T-cell (primary cell): Measurements from ENCODE around the gene SCN10A. TPM values are rescaled to one million over a fixed set of nuclear protein-coding genes. Genes with fewer than 3 reads are reported as not detected.

Source experiments
- ATAC-seq, 4 experiments: fragments of 200-7000 bp in 3 of 4; fragments of 150-1000 bp in 1 of 4; cut with Tn5 transposase; replicated peaks in 1 of 4; 1 replicate in 3 of 4; 2 replicates in 1 of 4; pipeline ENCODE4 v1.10.0; 2021; ENCODE audit warnings: moderate library complexity in 3 of 4, mild to moderate bottlenecking in 2 of 4, moderate number of reproducible peaks in 1 of 4
- CTCF ChIA-PET, 2 donors: fragments of 300-600 bp; sonication (Branson Sonifier 250); formaldehyde crosslinking; loops; one replicate each; lab custom pipeline; 2022; ENCODE audit warnings: antibody characterized with exemption in 2 of 2; lab: Charles Lee
- POLR2A ChIA-PET, 2 donors: fragments of 300-600 bp; sonication (Branson Sonifier 250); formaldehyde crosslinking; loops; one replicate each; lab custom pipeline; 2022; ENCODE audit warnings: antibody characterized with exemption in 2 of 2; lab: Charles Lee
- DNase-seq, 35 experiments: peaks; one replicate each; pipeline versions ENCODE4 v3.0.0 to v3.0.0-alpha.2; 2013 to 2023
- H3K27ac ChIP-seq: one replicate; pipeline ENCODE4 v1.5.1; 2013; ENCODE audit warnings: low read length
- H3K27me3 ChIP-seq, 2 experiments: replicated peaks in 1 of 2; 1 replicate in 1 of 2; 2 replicates in 1 of 2; pipeline versions ENCODE4 v1.6.1 to v1.7.0; 2013; ENCODE audit warnings: low read length in 1 of 2, mixed read lengths in 1 of 2; ENCODE audit not compliant: control insufficient read depth in 2 of 2, insufficient read depth in 2 of 2; ENCODE audit errors: extremely low read depth in 1 of 2
- H3K36me3 ChIP-seq, 2 donors: 1 replicate in 1 of 2; 2 replicates in 1 of 2; pipeline versions ENCODE4 v1.6.1 to v1.7.0; 2013; ENCODE audit warnings: low read length in 1 of 2; ENCODE audit not compliant: control insufficient read depth in 2 of 2, insufficient read depth in 1 of 2; ENCODE audit errors: extremely low read depth in 1 of 2
- H3K4me1 ChIP-seq, 2 experiments: 1 replicate in 1 of 2; 2 replicates in 1 of 2; pipeline versions ENCODE4 v1.6.1 to v1.7.0; 2013; ENCODE audit warnings: low read length in 2 of 2, mixed read lengths in 1 of 2; ENCODE audit not compliant: insufficient read depth in 2 of 2, control insufficient read depth in 1 of 2; ENCODE audit errors: extremely low read depth in 1 of 2
- H3K4me3 ChIP-seq, 2 donors: 1 replicate in 1 of 2; 2 replicates in 1 of 2; pipeline versions ENCODE4 v1.5.1 to v1.7.0; 2013; ENCODE audit warnings: mild to moderate bottlenecking in 2 of 2, low read length in 1 of 2, moderate library complexity in 1 of 2; ENCODE audit not compliant: control insufficient read depth in 1 of 2; ENCODE audit errors: extremely low read depth in 1 of 2
- H3K9me3 ChIP-seq: 2 replicates; pipeline ENCODE4 v1.7.0; 2013
- H3K27ac Mint-ChIP-seq, 2 donors: one replicate each; pipeline ENCODE4 v1.8.0; 2020 to 2021; ENCODE audit warnings: mild to moderate bottlenecking in 2 of 2, mixed read lengths in 2 of 2
- H3K27me3 Mint-ChIP-seq, 2 donors: one replicate each; pipeline ENCODE4 v1.8.0; 2021 to 2022; ENCODE audit warnings: mixed read lengths in 2 of 2
- H3K36me3 Mint-ChIP-seq: one replicate; pipeline ENCODE4 v1.8.0; 2021; ENCODE audit warnings: mixed read lengths
- H3K4me1 Mint-ChIP-seq, 3 donors: one replicate each; pipeline ENCODE4 v1.8.0; 2020 to 2022; ENCODE audit warnings: mixed read lengths in 3 of 3, mild to moderate bottlenecking in 1 of 3
- H3K4me3 Mint-ChIP-seq, 3 donors: one replicate each; pipeline ENCODE4 v1.8.0; 2020 to 2022; ENCODE audit warnings: mild to moderate bottlenecking in 3 of 3, mixed read lengths in 3 of 3, moderate library complexity in 3 of 3
- H3K9me3 Mint-ChIP-seq, 3 donors: one replicate each; pipeline ENCODE4 v1.8.0; 2020 to 2022; ENCODE audit warnings: mixed read lengths in 3 of 3
- WGBS: methylation state at CpG from one replicate; pipeline ENCODE4 v1.1.5; 2013; ENCODE audit warnings: missing lambda C conversion rate; ENCODE audit not compliant: insufficient coverage; 5-methylcytosine and 5-hydroxymethylcytosine counted together
- total RNA-seq, 35 experiments: library from RNA in 6 of 35; stranded (reverse) in 6 of 35; fragments of 120-200 nt in 1 of 35; gene quantifications; one replicate each; pipeline versions ENCODE4 v1.2.1 to v1.2.4 and lab custom pipeline; 2013 to 2026

Gene SCN10A
- total RNA-seq, 5 donors from 2014 or later (not counting 1 experiment from before 2014, with no cell fraction given) = not detected

DNA sequence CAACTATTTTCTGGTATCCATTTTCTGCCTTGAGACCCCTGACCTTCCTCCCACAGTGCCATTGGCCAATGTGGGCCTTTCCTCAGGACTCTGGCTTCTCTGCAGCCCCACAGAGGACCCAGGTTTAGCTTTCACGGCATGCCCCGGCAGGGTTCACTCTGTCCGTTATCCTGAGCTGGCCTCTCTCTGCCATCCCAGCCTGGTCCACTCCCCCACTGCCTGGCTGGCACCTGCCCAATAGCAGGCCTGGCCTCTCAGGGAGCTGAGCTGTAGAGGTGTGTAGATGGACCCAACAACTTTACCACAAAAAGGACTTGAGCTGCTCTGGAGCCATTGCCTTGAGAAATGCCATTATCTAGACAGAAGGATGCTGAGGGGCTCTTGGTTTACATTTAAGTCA lies 57.5 kb downstream of the SCN10A start:
- POLR2A ChIA-PET = no interaction called here
- CTCF ChIA-PET = no interaction called here
- H3K4me3 ChIP-seq = no peak overlapping the region

DNA sequence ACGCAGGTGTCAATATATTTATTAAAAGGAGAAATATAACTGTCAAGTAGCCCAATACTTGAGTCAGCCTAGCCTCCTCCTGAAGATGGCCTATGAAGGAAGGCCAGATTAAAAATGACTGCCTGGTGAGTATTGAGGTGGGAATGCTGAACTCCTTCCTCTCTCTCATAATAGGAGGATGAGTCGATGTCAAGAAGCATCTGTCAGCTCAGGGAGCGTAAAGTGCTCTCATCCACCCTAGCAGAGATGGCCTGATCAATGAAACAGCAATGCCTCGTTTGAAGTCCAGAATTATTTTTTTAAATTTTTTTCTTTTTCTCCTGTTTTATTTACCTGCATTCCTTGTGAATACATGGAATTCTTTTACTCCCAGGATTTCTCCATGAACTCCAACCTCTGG lies 58.3 kb downstream of the SCN10A start:
- no peak for DNase-seq
- ATAC-seq = no peak
- no peaks in the 10 kb centered on the region for H3K9me3 ChIP-seq
- H3K27ac ChIP-seq = no peak overlapping the region
- no peaks in the 10 kb centered on the region for H3K36me3 Mint-ChIP-seq
- no peak overlapping the region for H3K4me3 Mint-ChIP-seq
- H3K4me1 ChIP-seq = no peaks in the 10 kb centered on the region
- H3K4me3 ChIP-seq = no peak overlapping the region
- CTCF ChIA-PET = no interaction called here
- H3K9me3 Mint-ChIP-seq = peaks cover 0 to 5% (median 0%) of the 10 kb centered on the region in 3 donors
- peaks cover 13 to 38% of the 10 kb centered on the region in 2 donors for H3K27me3 Mint-ChIP-seq
- POLR2A ChIA-PET = no interaction called here
- H3K27me3 ChIP-seq = peaks cover 0 to 7% of the 10 kb centered on the region in 2 experiments
- WGBS = 67% methylated on average over 1 of the region's 4 CpGs
- H3K36me3 ChIP-seq = no peaks in the 10 kb centered on the region
- H3K27ac Mint-ChIP-seq = no peak overlapping the region
- H3K4me1 Mint-ChIP-seq = no peaks in the 10 kb centered on the region

More for the DNA sequence above, 57.5 kb downstream of the SCN10A start:
- peaks cover 0 to 7% of the 10 kb centered on the region in 2 experiments for H3K27me3 ChIP-seq
- Mint-ChIP-seq H3K27ac (no peak overlapping the region), H3K27me3 (peaks cover 13 to 35% of the 10 kb centered on the region in 2 donors), H3K9me3 (peaks cover 0 to 5% (median 0%) of the 10 kb centered on the region in 3 donors), H3K4me1 (no peaks in the 10 kb centered on the region), H3K4me3 (no peak overlapping the region), H3K36me3 (no peaks in the 10 kb centered on the region)
- DNase-seq (no peak), ATAC-seq (no peak)
- 80% methylated on average over 1 of the region's 3 CpGs for WGBS
- H3K9me3 ChIP-seq = no peaks in the 10 kb centered on the region
- H3K36me3 ChIP-seq = no peaks in the 10 kb centered on the region
- no peak overlapping the region for H3K27ac ChIP-seq
- no peaks in the 10 kb centered on the region for H3K4me1 ChIP-seq

DNA sequence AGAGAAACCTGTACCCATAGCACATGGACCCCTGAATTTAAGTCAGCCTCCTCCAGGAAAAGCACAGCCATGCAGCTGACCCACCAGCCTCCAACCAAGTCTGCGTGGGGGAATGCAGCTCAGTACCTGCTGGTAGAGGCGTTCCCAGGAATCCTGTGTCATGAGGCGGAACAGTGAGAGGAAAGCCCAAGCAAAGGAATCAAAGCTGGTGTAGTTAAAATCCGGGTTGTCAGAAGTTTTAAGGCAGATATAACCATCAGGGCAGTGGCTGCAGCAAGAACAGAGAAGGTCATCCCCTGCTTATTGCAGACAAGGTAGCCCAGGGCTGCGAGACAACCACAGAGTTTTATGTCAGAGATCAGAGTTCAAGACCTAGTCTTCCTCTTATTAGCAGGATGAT lies 59.1 kb downstream of the SCN10A start:
- Mint-ChIP-seq H3K27ac (no peak overlapping the region), H3K4me1 (no peaks in the 10 kb centered on the region), H3K27me3 (peaks cover 15 to 32% of the 10 kb centered on the region in 2 donors), H3K9me3 (peaks cover 0 to 5% (median 0%) of the 10 kb centered on the region in 3 donors), H3K36me3 (no peaks in the 10 kb centered on the region), H3K4me3 (no peak overlapping the region)
- Histone ChIP-seq H3K4me1 (no peaks in the 10 kb centered on the region), H3K27me3 (peaks cover 0 to 12% of the 10 kb centered on the region in 2 experiments), H3K27ac (no peak overlapping the region), H3K9me3 (no peaks in the 10 kb centered on the region), H3K4me3 (no peak overlapping the region), H3K36me3 (no peaks in the 10 kb centered on the region)
- WGBS = 76% methylated on average over 5 of the region's 5 CpGs
- ChIA-PET POLR2A (no interaction called here), CTCF (no interaction called here)
- DNase-seq (no peak), ATAC-seq (no peak)

DNA sequence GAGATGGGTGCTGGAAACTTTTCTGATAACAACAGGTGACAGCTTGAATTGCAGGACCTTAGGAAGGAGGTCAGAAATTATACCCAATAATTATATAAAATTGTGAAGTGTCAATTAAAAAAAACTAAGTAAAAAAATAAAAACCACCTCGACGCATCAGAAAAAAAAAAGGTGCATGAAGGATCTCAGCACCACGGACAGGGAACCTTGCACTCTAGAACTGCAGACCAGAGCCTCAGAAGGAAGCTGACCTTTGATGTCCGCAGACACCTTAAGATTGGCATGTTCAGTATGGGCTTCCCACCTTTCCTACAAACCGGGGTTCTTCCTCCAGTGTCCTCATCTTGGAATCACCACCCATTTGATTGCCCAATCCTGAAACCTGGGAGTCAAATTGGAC lies 60.9 kb downstream of the SCN10A start:
- Histone ChIP-seq H3K9me3 (no peaks in the 10 kb centered on the region), H3K4me3 (no peak overlapping the region), H3K27ac (no peak overlapping the region), H3K4me1 (no peaks in the 10 kb centered on the region), H3K36me3 (no peaks in the 10 kb centered on the region), H3K27me3 (peaks cover 0 to 12% of the 10 kb centered on the region in 2 experiments)
- peaks cover 0 to 5% (median 0%) of the 10 kb centered on the region in 3 donors for H3K9me3 Mint-ChIP-seq
- H3K27me3 Mint-ChIP-seq = peaks cover 15 to 31% of the 10 kb centered on the region in 2 donors
- no peak overlapping the region for H3K4me3 Mint-ChIP-seq
- WGBS = 66% methylated on average over 5 of the region's 5 CpGs
- ATAC-seq (no peak), DNase-seq (no peak)
- POLR2A ChIA-PET = no interaction called here
- H3K36me3 Mint-ChIP-seq = no peaks in the 10 kb centered on the region
- no peak overlapping the region for H3K27ac Mint-ChIP-seq
- CTCF ChIA-PET = no interaction called here
- no peaks in the 10 kb centered on the region for H3K4me1 Mint-ChIP-seq

DNA sequence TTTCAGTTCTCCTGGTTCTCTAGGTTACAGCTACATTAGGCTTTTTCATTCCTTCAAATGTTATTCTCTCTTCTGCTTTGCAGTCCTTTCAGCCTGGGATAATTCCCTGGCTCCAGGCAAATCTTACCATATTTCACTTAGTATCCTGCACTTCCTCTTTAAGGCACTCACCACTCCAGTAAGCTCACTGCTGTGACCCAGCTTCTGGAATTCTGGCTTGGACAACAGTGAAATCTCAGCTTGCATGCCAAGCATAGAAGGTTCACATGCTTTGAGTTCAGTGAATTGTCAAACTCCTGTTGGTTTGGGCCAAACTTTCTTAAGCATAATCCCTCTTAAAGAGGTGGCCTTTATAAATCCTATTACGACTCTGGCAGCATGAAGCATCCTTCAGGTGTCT lies 69.4 kb downstream of the SCN10A start:
- Histone ChIP-seq H3K4me3 (no peak overlapping the region), H3K27ac (no peak overlapping the region), H3K27me3 (peaks cover 0 to 5% of the 10 kb centered on the region in 2 experiments), H3K36me3 (no peaks in the 10 kb centered on the region), H3K4me1 (no peaks in the 10 kb centered on the region), H3K9me3 (no peaks in the 10 kb centered on the region)
- no peaks in the 10 kb centered on the region for H3K9me3 Mint-ChIP-seq
- no peak overlapping the region for H3K27ac Mint-ChIP-seq
- WGBS = no CpG with 5 or more reads among the region's 1 CpG
- no peak overlapping the region for H3K4me3 Mint-ChIP-seq
- peaks cover 0 to 5% (median 0%) of the 10 kb centered on the region in 3 donors for H3K4me1 Mint-ChIP-seq
- peaks cover 9 to 17% of the 10 kb centered on the region in 2 donors for H3K27me3 Mint-ChIP-seq
- no peak for ATAC-seq
- CTCF ChIA-PET = no interaction called here
- POLR2A ChIA-PET = no interaction called here
- DNase-seq = no peak
- H3K36me3 Mint-ChIP-seq = no peaks in the 10 kb centered on the region

DNA sequence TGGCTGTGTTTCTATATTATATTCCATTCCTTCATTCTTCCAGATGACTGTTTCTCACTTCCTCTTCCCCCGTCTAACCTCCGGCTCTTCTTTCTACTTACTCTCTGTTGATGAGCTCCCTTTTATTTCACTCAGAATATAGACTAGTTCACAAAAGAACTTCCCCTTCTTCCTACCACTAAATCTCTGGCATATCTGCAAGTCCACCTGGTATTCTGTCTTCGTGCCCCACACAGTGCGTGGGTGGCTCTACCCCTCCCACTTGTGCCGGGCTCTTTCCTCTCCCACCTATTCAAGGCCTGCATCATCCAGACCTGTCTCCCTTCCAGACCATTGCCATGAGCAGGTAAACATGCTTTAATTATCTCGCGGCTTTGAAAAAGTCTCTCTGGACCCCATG lies 73.0 kb downstream of the SCN10A start:
- no peaks in the 10 kb centered on the region for H3K9me3 Mint-ChIP-seq
- H3K4me3 Mint-ChIP-seq = no peak overlapping the region
- H3K36me3 Mint-ChIP-seq = no peaks in the 10 kb centered on the region
- peaks cover 0 to 5% (median 0%) of the 10 kb centered on the region in 3 donors for H3K4me1 Mint-ChIP-seq
- H3K27ac ChIP-seq = no peak overlapping the region
- peaks cover 13 to 33% of the 10 kb centered on the region in 2 donors for H3K27me3 Mint-ChIP-seq
- H3K9me3 ChIP-seq = no peaks in the 10 kb centered on the region
- CTCF ChIA-PET = interaction anchor here in 1 of 2 donors (0.6 kb wide), 1 partner anchor 128 kb away, joined by 3 read pairs; no protein-coding TSS in a partner anchor
- H3K36me3 ChIP-seq = no peaks in the 10 kb centered on the region
- 35% methylated on average over 7 of the region's 7 CpGs for WGBS
- H3K4me1 ChIP-seq = no peaks in the 10 kb centered on the region
- H3K27ac Mint-ChIP-seq = no peak overlapping the region
- H3K27me3 ChIP-seq = peaks cover 0 to 21% of the 10 kb centered on the region in 2 experiments
- DNase-seq (no peak), ATAC-seq (no peak)
- POLR2A ChIA-PET = no interaction called here
- no peak overlapping the region for H3K4me3 ChIP-seq
